ENCODE measurements around the gene FASTKD3.
"Not testable (repeated sequence)": the region's sequence is repeated elsewhere in the genome, so short reads cannot be mapped to it uniquely, and the experiment has no call there.

Gene FASTKD3

GRCh38 chr5:7868773-7869473 lies at the start of gene FASTKD3, which contains the start of gene MTRR:
FASTKD3 (minus strand) TSS chr5:7869031; CDS start chr5:7868083, 948 bp downstream.
MTRR (plus strand) TSS chr5:7869148; CDS start chr5:7870795, 1,647 bp downstream.
- ATAC-seq = peak; percentile 98 to 99

GRCh38 chr5:7917130-7918123 lies 48.6 kb upstream of the FASTKD3 start:
- no peak for ATAC-seq

GRCh38 chr5:7916171-7916804 lies 47.5 kb upstream of the FASTKD3 start:
- no peak for ATAC-seq

GRCh38 chr5:7911429-7911771 lies 42.6 kb upstream of the FASTKD3 start:
- ATAC-seq = not testable (repeated sequence)

- no peak for ATAC-seq
Observed at GRCh38 chr5:7910738-7911428, 42.1 kb upstream of the FASTKD3 start.

GRCh38 chr5:7908317-7908716 lies 39.5 kb upstream of the FASTKD3 start:
- ATAC-seq = no peak

- no peak for ATAC-seq
Observed at GRCh38 chr5:7907612-7908011, 38.8 kb upstream of the FASTKD3 start.

GRCh38 chr5:7904170-7904569 lies 35.3 kb upstream of the FASTKD3 start:
- peak; percentile 70 to 83 for ATAC-seq

- no peak for ATAC-seq
Observed at GRCh38 chr5:7902666-7903625, 34.1 kb upstream of the FASTKD3 start.

- no peak for ATAC-seq
Observed at GRCh38 chr5:7902201-7902600, 33.4 kb upstream of the FASTKD3 start.

- peak in 1 of 2 donors; percentile 44 for ATAC-seq
Observed at GRCh38 chr5:7897014-7897600, 28.3 kb upstream of the FASTKD3 start.

- ATAC-seq = peak; percentile 85 to 95
Observed at GRCh38 chr5:7894860-7895259, 26.0 kb upstream of the FASTKD3 start.

- ATAC-seq = no peak
Observed at GRCh38 chr5:7894439-7894838, 25.6 kb upstream of the FASTKD3 start.

GRCh38 chr5:7888901-7889300 lies 20.1 kb upstream of the FASTKD3 start:
- no peak for ATAC-seq

- ATAC-seq = no peak
Observed at GRCh38 chr5:7886849-7887475, 18.1 kb upstream of the FASTKD3 start.

GRCh38 chr5:7884491-7885267 lies 15.8 kb upstream of the FASTKD3 start:
- no peak for ATAC-seq

- ATAC-seq = no peak
Observed at GRCh38 chr5:7882926-7883325, 14.1 kb upstream of the FASTKD3 start.

GRCh38 chr5:7881816-7882215 lies 13.0 kb upstream of the FASTKD3 start:
- no peak for ATAC-seq

GRCh38 chr5:7881091-7881490 lies 12.3 kb upstream of the FASTKD3 start:
- ATAC-seq = no peak
